ENCODE measurements around the gene PANK4. TPM values are rescaled to one million over a fixed set of nuclear protein-coding genes. Genes with fewer than 3 reads are reported as not detected.

PANK4 gene
- total and polyA plus RNA-seq, 4 donors, result 6.2 to 26.8 (median 12.6) TPM

DNA sequence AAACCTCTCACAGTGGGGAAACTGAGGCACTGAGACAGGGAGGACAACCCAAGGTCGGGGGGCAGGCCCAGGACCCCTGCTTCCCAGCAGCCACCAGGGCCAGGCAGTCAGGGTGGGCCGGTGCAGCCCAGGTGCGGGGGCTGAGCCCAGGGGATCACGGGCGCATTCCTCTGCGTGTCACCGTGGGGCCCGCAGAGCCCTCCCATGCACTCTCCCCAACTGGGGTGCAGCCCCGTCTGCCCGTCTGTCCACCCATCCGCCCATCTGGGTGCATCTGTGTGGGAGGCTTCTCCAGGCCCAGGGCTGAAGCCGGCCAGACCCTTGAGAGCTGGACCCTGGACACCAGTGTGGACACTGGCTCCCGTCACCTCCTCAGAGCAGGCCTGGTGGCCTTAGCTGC is 53.2 kb downstream of the PANK4 start:
- Histone ChIP-seq H3K27ac (ENCODE audit: low read depth in 1 of 2, low read length in 2 of 2) (no peak overlapping the region), H3K9ac (ENCODE audit: low read depth in 1 of 2, low read length in 2 of 2) (no peak overlapping the region), H3K4me1 (ENCODE audit: control insufficient read depth in 4 of 4, insufficient read depth in 4 of 4, low read length in 3 of 4) (peaks cover 14 to 30% (median 25%) of the 10 kb centered on the region in 4 donors), H3K4me3 (ENCODE audit: low read depth in 1 of 3, low read length in 3 of 3) (no peak overlapping the region), H3K9me3 (ENCODE audit: control insufficient read depth in 4 of 4, low read length in 3 of 4) (no peaks in the 10 kb centered on the region), H3K36me3 (ENCODE audit: control insufficient read depth in 4 of 4, insufficient read depth in 3 of 4, low read depth in 1 of 4, low read length in 3 of 4) (no peaks in the 10 kb centered on the region), H3K27me3 (ENCODE audit: control insufficient read depth in 4 of 4, insufficient read depth in 4 of 4, low read length in 3 of 4) (no peaks in the 10 kb centered on the region)
- no peak for DNase-seq (ENCODE audit: low spot score)
- WGBS, result 91% methylated on average over 13 of the region's 13 CpGs
- no peak for TF ChIP-seq RAD21 (IDR thresholded peaks at IDR 0.05)
- no peak for TF ChIP-seq HNF4G (IDR thresholded peaks at IDR 0.05)
- TF ChIP-seq, protein P1, sequence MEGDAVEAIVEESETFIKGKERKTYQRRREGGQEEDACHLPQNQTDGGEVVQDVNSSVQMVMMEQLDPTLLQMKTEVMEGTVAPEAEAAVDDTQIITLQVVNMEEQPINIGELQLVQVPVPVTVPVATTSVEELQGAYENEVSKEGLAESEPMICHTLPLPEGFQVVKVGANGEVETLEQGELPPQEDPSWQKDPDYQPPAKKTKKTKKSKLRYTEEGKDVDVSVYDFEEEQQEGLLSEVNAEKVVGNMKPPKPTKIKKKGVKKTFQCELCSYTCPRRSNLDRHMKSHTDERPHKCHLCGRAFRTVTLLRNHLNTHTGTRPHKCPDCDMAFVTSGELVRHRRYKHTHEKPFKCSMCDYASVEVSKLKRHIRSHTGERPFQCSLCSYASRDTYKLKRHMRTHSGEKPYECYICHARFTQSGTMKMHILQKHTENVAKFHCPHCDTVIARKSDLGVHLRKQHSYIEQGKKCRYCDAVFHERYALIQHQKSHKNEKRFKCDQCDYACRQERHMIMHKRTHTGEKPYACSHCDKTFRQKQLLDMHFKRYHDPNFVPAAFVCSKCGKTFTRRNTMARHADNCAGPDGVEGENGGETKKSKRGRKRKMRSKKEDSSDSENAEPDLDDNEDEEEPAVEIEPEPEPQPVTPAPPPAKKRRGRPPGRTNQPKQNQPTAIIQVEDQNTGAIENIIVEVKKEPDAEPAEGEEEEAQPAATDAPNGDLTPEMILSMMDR (IDR thresholded peaks at IDR 0.05; ENCODE audit: low read depth, low read length, missing input control), result no peak
- TF ChIP-seq EGR1 (IDR thresholded peaks at IDR 0.05; ENCODE audit: low read depth in 2 of 2), result no peak
- no peak for TF ChIP-seq GABPA (IDR thresholded peaks at IDR 0.05 in 1 of 2, conservative IDR thresholded peaks at IDR 0.05 in 1 of 2)
- TF ChIP-seq, protein P2, sequence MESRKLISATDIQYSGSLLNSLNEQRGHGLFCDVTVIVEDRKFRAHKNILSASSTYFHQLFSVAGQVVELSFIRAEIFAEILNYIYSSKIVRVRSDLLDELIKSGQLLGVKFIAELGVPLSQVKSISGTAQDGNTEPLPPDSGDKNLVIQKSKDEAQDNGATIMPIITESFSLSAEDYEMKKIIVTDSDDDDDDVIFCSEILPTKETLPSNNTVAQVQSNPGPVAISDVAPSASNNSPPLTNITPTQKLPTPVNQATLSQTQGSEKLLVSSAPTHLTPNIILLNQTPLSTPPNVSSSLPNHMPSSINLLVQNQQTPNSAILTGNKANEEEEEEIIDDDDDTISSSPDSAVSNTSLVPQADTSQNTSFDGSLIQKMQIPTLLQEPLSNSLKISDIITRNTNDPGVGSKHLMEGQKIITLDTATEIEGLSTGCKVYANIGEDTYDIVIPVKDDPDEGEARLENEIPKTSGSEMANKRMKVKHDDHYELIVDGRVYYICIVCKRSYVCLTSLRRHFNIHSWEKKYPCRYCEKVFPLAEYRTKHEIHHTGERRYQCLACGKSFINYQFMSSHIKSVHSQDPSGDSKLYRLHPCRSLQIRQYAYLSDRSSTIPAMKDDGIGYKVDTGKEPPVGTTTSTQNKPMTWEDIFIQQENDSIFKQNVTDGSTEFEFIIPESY (IDR thresholded peaks at IDR 0.05), result no peak
- TF ChIP-seq, protein P3, sequence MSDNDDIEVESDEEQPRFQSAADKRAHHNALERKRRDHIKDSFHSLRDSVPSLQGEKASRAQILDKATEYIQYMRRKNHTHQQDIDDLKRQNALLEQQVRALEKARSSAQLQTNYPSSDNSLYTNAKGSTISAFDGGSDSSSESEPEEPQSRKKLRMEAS (IDR thresholded peaks at IDR 0.05), result no peak
- no peak for TF ChIP-seq NR2F2 (IDR thresholded peaks at IDR 0.05)
- TF ChIP-seq, protein P4, sequence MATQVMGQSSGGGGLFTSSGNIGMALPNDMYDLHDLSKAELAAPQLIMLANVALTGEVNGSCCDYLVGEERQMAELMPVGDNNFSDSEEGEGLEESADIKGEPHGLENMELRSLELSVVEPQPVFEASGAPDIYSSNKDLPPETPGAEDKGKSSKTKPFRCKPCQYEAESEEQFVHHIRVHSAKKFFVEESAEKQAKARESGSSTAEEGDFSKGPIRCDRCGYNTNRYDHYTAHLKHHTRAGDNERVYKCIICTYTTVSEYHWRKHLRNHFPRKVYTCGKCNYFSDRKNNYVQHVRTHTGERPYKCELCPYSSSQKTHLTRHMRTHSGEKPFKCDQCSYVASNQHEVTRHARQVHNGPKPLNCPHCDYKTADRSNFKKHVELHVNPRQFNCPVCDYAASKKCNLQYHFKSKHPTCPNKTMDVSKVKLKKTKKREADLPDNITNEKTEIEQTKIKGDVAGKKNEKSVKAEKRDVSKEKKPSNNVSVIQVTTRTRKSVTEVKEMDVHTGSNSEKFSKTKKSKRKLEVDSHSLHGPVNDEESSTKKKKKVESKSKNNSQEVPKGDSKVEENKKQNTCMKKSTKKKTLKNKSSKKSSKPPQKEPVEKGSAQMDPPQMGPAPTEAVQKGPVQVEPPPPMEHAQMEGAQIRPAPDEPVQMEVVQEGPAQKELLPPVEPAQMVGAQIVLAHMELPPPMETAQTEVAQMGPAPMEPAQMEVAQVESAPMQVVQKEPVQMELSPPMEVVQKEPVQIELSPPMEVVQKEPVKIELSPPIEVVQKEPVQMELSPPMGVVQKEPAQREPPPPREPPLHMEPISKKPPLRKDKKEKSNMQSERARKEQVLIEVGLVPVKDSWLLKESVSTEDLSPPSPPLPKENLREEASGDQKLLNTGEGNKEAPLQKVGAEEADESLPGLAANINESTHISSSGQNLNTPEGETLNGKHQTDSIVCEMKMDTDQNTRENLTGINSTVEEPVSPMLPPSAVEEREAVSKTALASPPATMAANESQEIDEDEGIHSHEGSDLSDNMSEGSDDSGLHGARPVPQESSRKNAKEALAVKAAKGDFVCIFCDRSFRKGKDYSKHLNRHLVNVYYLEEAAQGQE (IDR thresholded peaks at IDR 0.05), result no peak
- TF ChIP-seq TAF1 (conservative IDR thresholded peaks at IDR 0.05), result no peak
- TF ChIP-seq SP1 (IDR thresholded peaks at IDR 0.05), result no peak
- TF ChIP-seq HNF4A (conservative IDR thresholded peaks at IDR 0.05), result no peak
- TF ChIP-seq YY1 (IDR thresholded peaks at IDR 0.05), result no peak
- no peak for TF ChIP-seq JUND (IDR thresholded peaks at IDR 0.05)
- TF ChIP-seq, protein P5, sequence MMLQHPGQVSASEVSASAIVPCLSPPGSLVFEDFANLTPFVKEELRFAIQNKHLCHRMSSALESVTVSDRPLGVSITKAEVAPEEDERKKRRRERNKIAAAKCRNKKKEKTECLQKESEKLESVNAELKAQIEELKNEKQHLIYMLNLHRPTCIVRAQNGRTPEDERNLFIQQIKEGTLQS (IDR thresholded peaks at IDR 0.05), result no peak
- no peak for TF ChIP-seq FOXA2 (IDR thresholded peaks at IDR 0.05)

Measured in liver (tissue), 9 donors.